Keratinocyte (primary cell): ENCODE data around the gene LRRC8D.

Experiments used
- EZH2 ChIP-seq: IDR thresholded peaks from one replicate; pipeline ENCODE4 v1.6.1; 2012; ENCODE audit warnings: inconsistent platforms, mild to moderate bottlenecking, low read length, moderate library complexity
- TF ChIP-seq, protein P1 (sequence below), 3 experiments: IDR thresholded peaks in 1 of 3; conservative IDR thresholded peaks in 1 of 3; optimal IDR thresholded peaks in 1 of 3; 2 replicates in 2 of 3; 3 replicates in 1 of 3; pipeline versions ENCODE3 to v1.5.1; 2011; ENCODE audit warnings: low read length in 3 of 3, mild to moderate bottlenecking in 3 of 3, moderate library complexity in 2 of 3, control low read depth in 1 of 3, inconsistent platforms in 1 of 3; ENCODE audit not compliant: insufficient read depth in 2 of 3; ENCODE audit errors: extremely low read depth in 1 of 3

DNA sequence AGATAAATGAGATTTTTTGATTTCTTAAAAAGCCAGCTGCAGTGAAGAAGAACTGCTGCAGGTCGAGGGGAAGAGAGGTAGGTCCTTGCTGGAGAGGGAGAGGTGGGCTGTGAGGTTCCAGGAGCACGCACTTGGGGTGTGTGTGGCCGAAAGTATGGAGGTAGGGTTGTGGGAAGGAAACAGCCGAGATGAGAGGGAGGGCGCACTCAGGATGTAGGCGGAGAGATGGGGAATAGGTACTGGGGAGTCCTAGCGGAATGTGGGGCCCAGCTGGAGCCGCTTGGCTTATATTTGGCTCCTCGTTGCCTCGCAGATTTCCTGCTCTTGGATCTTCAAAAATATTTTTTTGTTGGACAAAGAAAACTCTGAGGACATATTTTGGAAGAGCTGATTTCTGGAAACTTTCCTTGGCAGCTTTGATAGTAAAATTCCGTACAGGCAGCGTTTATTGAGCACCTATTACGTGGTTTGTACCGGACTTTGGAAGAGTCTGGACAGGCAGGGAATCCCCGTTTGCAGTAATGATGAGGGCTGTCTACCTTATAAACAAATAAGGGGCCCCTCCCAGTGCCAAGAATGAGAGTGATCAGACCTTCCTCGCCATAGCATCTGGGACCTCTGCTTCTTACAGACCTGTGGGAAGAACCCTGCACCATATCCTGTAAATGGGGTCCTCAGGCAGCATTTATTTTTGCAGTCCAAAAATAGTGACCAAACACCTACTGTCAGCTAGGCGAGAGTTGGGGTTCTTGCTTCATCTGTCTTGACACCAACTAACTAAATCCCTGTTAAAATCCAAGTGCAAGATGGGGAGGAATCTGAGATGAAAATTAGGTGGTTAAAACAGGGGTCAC is 1.5 kb downstream of the LRRC8D start:
- TF ChIP-seq, protein P1, sequence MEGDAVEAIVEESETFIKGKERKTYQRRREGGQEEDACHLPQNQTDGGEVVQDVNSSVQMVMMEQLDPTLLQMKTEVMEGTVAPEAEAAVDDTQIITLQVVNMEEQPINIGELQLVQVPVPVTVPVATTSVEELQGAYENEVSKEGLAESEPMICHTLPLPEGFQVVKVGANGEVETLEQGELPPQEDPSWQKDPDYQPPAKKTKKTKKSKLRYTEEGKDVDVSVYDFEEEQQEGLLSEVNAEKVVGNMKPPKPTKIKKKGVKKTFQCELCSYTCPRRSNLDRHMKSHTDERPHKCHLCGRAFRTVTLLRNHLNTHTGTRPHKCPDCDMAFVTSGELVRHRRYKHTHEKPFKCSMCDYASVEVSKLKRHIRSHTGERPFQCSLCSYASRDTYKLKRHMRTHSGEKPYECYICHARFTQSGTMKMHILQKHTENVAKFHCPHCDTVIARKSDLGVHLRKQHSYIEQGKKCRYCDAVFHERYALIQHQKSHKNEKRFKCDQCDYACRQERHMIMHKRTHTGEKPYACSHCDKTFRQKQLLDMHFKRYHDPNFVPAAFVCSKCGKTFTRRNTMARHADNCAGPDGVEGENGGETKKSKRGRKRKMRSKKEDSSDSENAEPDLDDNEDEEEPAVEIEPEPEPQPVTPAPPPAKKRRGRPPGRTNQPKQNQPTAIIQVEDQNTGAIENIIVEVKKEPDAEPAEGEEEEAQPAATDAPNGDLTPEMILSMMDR (optimal IDR thresholded peaks at IDR 0.05 in 1 of 3, IDR thresholded peaks at IDR 0.05 in 1 of 3, conservative IDR thresholded peaks at IDR 0.05 in 1 of 3; ENCODE audit: extremely low read depth in 1 of 3, insufficient read depth in 2 of 3, low read length in 3 of 3), result no peak
- no peak for TF ChIP-seq EZH2
